GM12878 (cell line): ENCODE measurements around the gene TMEM201. TPM values are rescaled to one million over a fixed set of nuclear protein-coding genes. Genes with fewer than 3 reads are reported as not detected.

Experiments
- ATAC-seq: fragments of 200-7000 bp; cut with Tn5 transposase; 3 replicates; pipeline ENCODE4 v1.9.1; 2020; ENCODE audit warnings: mild to moderate bottlenecking, moderate library complexity
- BruUV-seq: library from RNA; stranded (reverse); fragments of 400-500 nt; replicated peaks from 2 replicates; lab custom pipeline; 2021; lab: Mats Ljungman, UMichigan
- CTCF ChIA-PET: fragments of 300-600 bp; sonication (Branson Sonifier 250); formaldehyde crosslinking; extraction: SDS; loops from one replicate; lab custom pipeline; 2021; ENCODE audit warnings: inconsistent platforms; lab: Yijun Ruan, JAX
- POLR2A ChIA-PET: fragments of 350-600 bp; formaldehyde crosslinking; extraction: SDS; loops from one replicate; lab custom pipeline; 2021; ENCODE audit warnings: inconsistent platforms; lab: Charles Lee
- RAD21 ChIA-PET: fragments of 300-600 bp; sonication (Branson Sonifier 250); formaldehyde crosslinking; loops from one replicate; lab custom pipeline; 2023; ENCODE audit warnings: antibody characterized with exemption; ENCODE audit not compliant: unreplicated experiment; lab: Charles Lee
- SMC1A ChIA-PET: fragments of 300-600 bp; sonication (Branson Sonifier 250); formaldehyde crosslinking; loops from one replicate; lab custom pipeline; 2023; ENCODE audit not compliant: unreplicated experiment, uncharacterized antibody; lab: Charles Lee
- DNase-seq: peaks from one replicate; pipeline ENCODE4 v3.0.0-alpha.2; 2011; ENCODE audit warnings: low read depth, low spot score
- FAIRE-seq: peaks from 3 replicates; lab custom pipeline; 2011; peaks lifted over from hg19 to GRCh38; lab: Jason Lieb, UNC
- H2AFZ ChIP-seq: 2 replicates; pipeline ENCODE4 v1.6.0; 2011; ENCODE audit warnings: low read depth, low read length, control low read depth; ENCODE audit not compliant: control insufficient read depth
- H3K27ac ChIP-seq: 2 replicates; pipeline ENCODE4 v1.5.1; 2011; ENCODE audit warnings: control low read depth; ENCODE audit not compliant: control insufficient read depth, insufficient read depth
- H3K27me3 ChIP-seq, 2 experiments: replicated peaks in 1 of 2; 2 replicates each; pipeline versions ENCODE4 v1.6.0 to v1.6.1; 2011; ENCODE audit warnings: low read length in 1 of 2; ENCODE audit not compliant: control insufficient read depth in 2 of 2, insufficient read depth in 2 of 2
- H3K36me3 ChIP-seq, 2 experiments: 2 replicates each; pipeline ENCODE4 v1.5.1; 2011; ENCODE audit warnings: low read length in 1 of 2; ENCODE audit not compliant: control insufficient read depth in 2 of 2, insufficient read depth in 2 of 2
- H3K4me1 ChIP-seq: 2 replicates; pipeline ENCODE4 v1.6.1; 2011; ENCODE audit warnings: mild to moderate bottlenecking, low read length, moderate library complexity, mixed read lengths; ENCODE audit not compliant: control insufficient read depth, insufficient read depth
- H3K4me2 ChIP-seq: 2 replicates; pipeline ENCODE4 v1.6.0; 2011; ENCODE audit warnings: control low read depth; ENCODE audit not compliant: control insufficient read depth, insufficient read depth
- H3K4me3 ChIP-seq: fragments of 200-600 bp; sonication (generic); 2 replicates; pipeline ENCODE4 v1.5.1; 2016
- H3K79me2 ChIP-seq: 2 replicates; pipeline ENCODE4 v1.6.0; 2011; ENCODE audit warnings: low read length; ENCODE audit not compliant: control insufficient read depth, insufficient read depth
- H3K9ac ChIP-seq: 2 replicates; pipeline ENCODE4 v1.8.0; 2011; ENCODE audit warnings: low read length, control low read depth, mixed read lengths; ENCODE audit not compliant: control insufficient read depth, insufficient read depth
- H3K9me3 ChIP-seq: replicated peaks from 3 replicates; pipeline ENCODE4 v1.5.1; 2011; ENCODE audit warnings: mild to moderate bottlenecking, low read length; ENCODE audit not compliant: control insufficient read depth, insufficient read depth
- H4K20me1 ChIP-seq: 2 replicates; pipeline ENCODE4 v1.6.0; 2011; ENCODE audit not compliant: control insufficient read depth, insufficient read depth
- BMI1 ChIP-seq: fragments of 450-650 bp; IDR thresholded peaks from 2 replicates; pipeline ENCODE4 v1.6.1; 2016; ENCODE audit warnings: mild to moderate bottlenecking, moderate library complexity, borderline replicate concordance
- CHD2 ChIP-seq: IDR thresholded peaks from 2 replicates; pipeline ENCODE4 v1.6.1; 2011; ENCODE audit warnings: low read depth, low read length, improper control_type of control experiment, borderline replicate concordance
- CREM ChIP-seq: IDR thresholded peaks from 2 replicates; pipeline ENCODE4 v1.6.1; 2014; ENCODE audit warnings: antibody characterized with exemption, low read depth
- HDAC6 ChIP-seq: fragments of 200-600 bp; sonication (generic); IDR thresholded peaks from one replicate; pipeline ENCODE4 v1.8.0; 2017; ENCODE audit warnings: antibody characterized with exemption; ENCODE audit not compliant: unreplicated experiment
- JUND ChIP-seq: IDR thresholded peaks from 2 replicates; pipeline ENCODE4 v1.6.1; 2012; ENCODE audit warnings: low read depth, mild to moderate bottlenecking, low read length, improper control_type of control experiment, moderate library complexity
- KLF5 ChIP-seq: fragments of 450-650 bp; IDR thresholded peaks from 2 replicates; pipeline ENCODE4 v1.6.1; 2014; ENCODE audit warnings: mild to moderate bottlenecking; ENCODE audit not compliant: partially characterized antibody
- MEF2A ChIP-seq: IDR thresholded peaks from 2 replicates; pipeline ENCODE4 v1.6.1; 2011; ENCODE audit warnings: low read depth, mild to moderate bottlenecking, low read length, moderate library complexity; ENCODE audit not compliant: insufficient read depth
- POLR2A ChIP-seq: IDR thresholded peaks from 2 replicates; pipeline ENCODE4 v1.6.1; 2011; ENCODE audit warnings: low read depth, mild to moderate bottlenecking, low read length
- PRDM15 ChIP-seq: fragments of 450-650 bp; formaldehyde crosslinking; IDR thresholded peaks from 2 replicates; pipeline ENCODE4 v1.4.0; 2020; ENCODE audit warnings: mild to moderate bottlenecking, moderate library complexity
- RELA ChIP-seq: fragments of 450-650 bp; IDR thresholded peaks from 2 replicates; pipeline ENCODE4 v1.8.0; 2014; ENCODE audit warnings: borderline replicate concordance; ENCODE audit not compliant: partially characterized antibody
- SP1 ChIP-seq: IDR thresholded peaks from one replicate; pipeline ENCODE4 v1.6.1; 2011; ENCODE audit warnings: low read depth, low read length
- ZNF384 ChIP-seq: IDR thresholded peaks from 2 replicates; pipeline ENCODE4 v1.6.1; 2012; ENCODE audit warnings: low read depth, mild to moderate bottlenecking, low read length, improper control_type of control experiment, borderline replicate concordance
- WGBS: methylation state at CpG from one replicate; pipeline ENCODE4 v1.1.6; 2016; ENCODE audit warnings: low lambda C conversion rate; ENCODE audit not compliant: insufficient replicate concordance, insufficient coverage; ENCODE audit errors: missing lambda C conversion rate; 5-methylcytosine and 5-hydroxymethylcytosine counted together
- in situ Hi-C: fragments of 300-500 bp; cut with MboI; formaldehyde crosslinking; loops from 9 replicates; pipeline ENCODE4 v1.14.3; 2018; ENCODE audit warnings: mixed read lengths
- intact Hi-C: fragments of 100-400 bp; cut with micrococcal nuclease; formaldehyde crosslinking; loops from one replicate; pipeline ENCODE4 v1.14.2; 2022; ENCODE audit not compliant: unreplicated experiment
- polyA plus RNA-seq, 11 experiments: library from polyadenylated mRNA; depleted of rRNA in 4 of 11; unstranded in 6 of 11; stranded (reverse) in 5 of 11; fragments of >200 nt; fragmentation: Nextera tagmentation in 4 of 11; fragmentation: Illumina TruSeq in 1 of 11; extraction: Ambion mirVana in 4 of 11; extraction: Trizol in 1 of 11; gene quantifications; 1 replicate in 1 of 11; 2 replicates in 10 of 11; pipeline versions ENCODE4 v1.2.1 to v1.2.3, GENCODE V29; 2011 to 2016; ENCODE audit warnings: inconsistent platforms in 2 of 11, missing spikeins in 2 of 11, low read depth in 1 of 11
- total RNA-seq, 4 experiments: library from RNA; depleted of rRNA in 3 of 4; stranded (reverse); fragments of >200 nt in 3 of 4; fragmentation: Illumina TruSeq in 1 of 4; extraction: Trizol in 1 of 4; gene quantifications; 2 replicates each; pipeline versions ENCODE4 v1.2.1 to v1.2.3, GENCODE V29; 2013 to 2021
- TF ChIP-seq, protein P1 (sequence below): IDR thresholded peaks from 2 replicates; pipeline ENCODE4 v1.6.1; 2011; ENCODE audit warnings: borderline replicate concordance, low read depth, mild to moderate bottlenecking, moderate library complexity, mixed read lengths, low read length; ENCODE audit not compliant: insufficient read depth; ENCODE audit errors: extremely low read length

The TMEM201 gene
- total and polyA plus RNA-seq, 10 of the 15 experiments (the other 5 are each of a cell fraction or from before 2014, with no cell fraction given), result 0.13 to 26.6 (median 6.1) TPM

GRCh38 chr1:9601942-9602793 is 13.5 kb downstream of the TMEM201 start:
- TF ChIP-seq CREM (no peak), POLR2A (0 out of 2 replicates have a peak, but pooled peaks have one; percentile 4)

GRCh38 chr1:9602794-9603167 is 14.1 kb downstream of the TMEM201 start:
- H3K4me1 ChIP-seq, result no peaks in the 10 kb centered on the region
- ATAC-seq, result no peak
- peaks cover 7 to 33% of the 10 kb centered on the region in 2 experiments; a peak in 3 of 4 replicates for H3K36me3 ChIP-seq
- no peak overlapping the region for H3K27ac ChIP-seq
- SMC1A ChIA-PET, result no interaction called here
- no peaks in the 10 kb centered on the region for H3K9me3 ChIP-seq
- H2AFZ ChIP-seq, result no peak overlapping the region
- CTCF ChIA-PET, result no interaction called here
- RAD21 ChIA-PET, result no interaction called here
- H4K20me1 ChIP-seq, result no peaks in the 10 kb centered on the region
- H3K79me2 ChIP-seq, result no peaks in the 10 kb centered on the region
- intact Hi-C loops (no loop called here), in situ Hi-C loops (no loop called here)
- no peaks in the 10 kb centered on the region for H3K27me3 ChIP-seq
- DNase-seq, result no peak
- H3K9ac ChIP-seq, result no peak overlapping the region
- FAIRE-seq, result no peak
- no peak overlapping the region for H3K4me2 ChIP-seq
- no TSS peak for BruUV-seq
- POLR2A ChIA-PET, result no interaction called here
- 93% methylated on average over 9 of the region's 9 CpGs for WGBS
- no peak overlapping the region for H3K4me3 ChIP-seq
- TF ChIP-seq SP1 (no peak), RELA (no peak), BMI1 (no peak), JUND (no peak), PRDM15 (no peak), HDAC6 (no peak), ZNF384 (no peak), CHD2 (no peak), MEF2A (no peak), KLF5 (no peak)
- TF ChIP-seq, protein P1, sequence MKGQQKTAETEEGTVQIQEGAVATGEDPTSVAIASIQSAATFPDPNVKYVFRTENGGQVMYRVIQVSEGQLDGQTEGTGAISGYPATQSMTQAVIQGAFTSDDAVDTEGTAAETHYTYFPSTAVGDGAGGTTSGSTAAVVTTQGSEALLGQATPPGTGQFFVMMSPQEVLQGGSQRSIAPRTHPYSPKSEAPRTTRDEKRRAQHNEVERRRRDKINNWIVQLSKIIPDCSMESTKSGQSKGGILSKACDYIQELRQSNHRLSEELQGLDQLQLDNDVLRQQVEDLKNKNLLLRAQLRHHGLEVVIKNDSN, result no peak

More at GRCh38 chr1:9601942-9602793, 13.5 kb downstream of the TMEM201 start:
- CTCF ChIA-PET, result no interaction called here
- in situ Hi-C loops (no loop called here), intact Hi-C loops (no loop called here)
- H3K9me3 ChIP-seq, result no peaks in the 10 kb centered on the region
- no peaks in the 10 kb centered on the region for H3K79me2 ChIP-seq
- FAIRE-seq (no peak), ATAC-seq (no peak), DNase-seq (no peak)
- no peaks in the 10 kb centered on the region for H3K27me3 ChIP-seq
- H3K4me3 ChIP-seq, result no peak overlapping the region
- no peaks in the 10 kb centered on the region for H4K20me1 ChIP-seq
- SMC1A ChIA-PET, result no interaction called here
- no peak overlapping the region for H3K27ac ChIP-seq
- POLR2A ChIA-PET, result no interaction called here
- H3K4me2 ChIP-seq, result no peak overlapping the region
- no peak overlapping the region for H3K9ac ChIP-seq
- 88% methylated on average over 25 of the region's 26 CpGs for WGBS
- H3K4me1 ChIP-seq, result no peaks in the 10 kb centered on the region
- no peak overlapping the region for H2AFZ ChIP-seq
- RAD21 ChIA-PET, result no interaction called here
- H3K36me3 ChIP-seq, result peaks cover 10 to 37% of the 10 kb centered on the region in 2 experiments; a peak in 3 of 4 replicates
- BruUV-seq, result no TSS peak
